HepG2 (cell line): Measurements from ENCODE around the gene HSF4. TPM values are rescaled to one million over a fixed set of nuclear protein-coding genes. Genes with fewer than 3 reads are reported as not detected.

ENCODE experiments used
- AGO2 ChIP-seq: fragments of 200-400 bp; formaldehyde crosslinking; optimal IDR thresholded peaks from 2 replicates; pipeline ENCODE3; 2017; ENCODE audit warnings: mild to moderate bottlenecking, low read depth, low read length, moderate library complexity
- CREB3 ChIP-seq: sonication (generic); formaldehyde crosslinking; IDR thresholded peaks from 2 replicates; pipeline ENCODE4 v1.5.0; 2020; ENCODE audit warnings: missing genetic modification reagents
- DDIT3 ChIP-seq: sonication (generic); formaldehyde crosslinking; IDR thresholded peaks from 2 replicates; pipeline ENCODE4 v1.4.0; 2020; ENCODE audit warnings: mild to moderate bottlenecking, missing genetic modification reagents
- HDAC6 ChIP-seq: fragments of 200-600 bp; sonication (generic); IDR thresholded peaks from 2 replicates; pipeline ENCODE4 v1.7.0; 2017; ENCODE audit warnings: mild to moderate bottlenecking, antibody characterized with exemption, low read length, low read depth
- KIAA2018 ChIP-seq: sonication (generic); formaldehyde crosslinking; IDR thresholded peaks from 2 replicates; pipeline ENCODE4 v1.5.0; 2020; ENCODE audit warnings: mild to moderate bottlenecking, missing genetic modification reagents, borderline replicate concordance
- PBX2 ChIP-seq: IDR thresholded peaks from 2 replicates; pipeline ENCODE4 v1.6.1; 2016; ENCODE audit warnings: control low read depth
- SAP130 ChIP-seq: IDR thresholded peaks from 2 replicates; pipeline ENCODE4 v1.6.1; 2016; ENCODE audit warnings: low read depth
- STAG1 ChIP-seq: sonication (generic); formaldehyde crosslinking; IDR thresholded peaks from 2 replicates; pipeline ENCODE4 v1.4.0; 2020; ENCODE audit warnings: missing genetic modification reagents
- SUZ12 ChIP-seq: fragments of 150-350 bp; IDR thresholded peaks from 2 replicates; pipeline ENCODE4 v1.6.1; 2014; ENCODE audit warnings: low read depth, low read length
- ZBTB7B ChIP-seq: sonication (generic); formaldehyde crosslinking; IDR thresholded peaks from 2 replicates; pipeline ENCODE4 v1.4.0; 2020; ENCODE audit warnings: missing genetic modification reagents
- ZNF24 ChIP-seq: fragments of 450-650 bp; IDR thresholded peaks from 2 replicates; pipeline ENCODE4 v1.6.1; 2017; ENCODE audit warnings: antibody characterized with exemption, mild to moderate bottlenecking
- ZNF264 ChIP-seq: sonication (generic); formaldehyde crosslinking; IDR thresholded peaks from 2 replicates; pipeline ENCODE4 v1.4.0; 2020; ENCODE audit warnings: missing genetic modification reagents
- ZNF3 ChIP-seq: IDR thresholded peaks from 2 replicates; pipeline ENCODE4 v1.7.0; 2017; ENCODE audit warnings: inconsistent platforms
- ZNF512B ChIP-seq: sonication (generic); formaldehyde crosslinking; IDR thresholded peaks from 2 replicates; pipeline ENCODE4 v1.5.1; 2020; ENCODE audit warnings: missing genetic modification reagents, mild to moderate bottlenecking, borderline replicate concordance
- ZNF607 ChIP-seq: sonication (generic); formaldehyde crosslinking; IDR thresholded peaks from 2 replicates; pipeline ENCODE4 v1.5.1; 2020; ENCODE audit warnings: missing genetic modification reagents, mild to moderate bottlenecking, borderline replicate concordance
- ZNF619 ChIP-seq: sonication (generic); formaldehyde crosslinking; IDR thresholded peaks from 2 replicates; pipeline ENCODE4 v1.4.0; 2020; ENCODE audit warnings: mild to moderate bottlenecking, missing genetic modification reagents
- ZNF644 ChIP-seq: IDR thresholded peaks from 2 replicates; pipeline ENCODE4 v1.6.1; 2016; ENCODE audit warnings: low read depth
- polyA plus RNA-seq, 8 experiments: library from polyadenylated mRNA; depleted of rRNA in 3 of 8; stranded (reverse) in 7 of 8; unstranded in 1 of 8; fragments of >200 nt; fragmentation: Illumina TruSeq in 4 of 8; extraction: Trizol in 4 of 8; gene quantifications; 2 replicates each; pipeline versions ENCODE4 v1.2.1 to v1.2.3, GENCODE V29; 2011 to 2016; ENCODE audit warnings: low read depth in 4 of 8, missing spikeins in 1 of 8, mixed read lengths in 1 of 8; ENCODE audit not compliant: insufficient read depth in 1 of 8
- total RNA-seq, 5 experiments: library from RNA; depleted of rRNA; stranded (reverse); fragments of >200 nt; fragmentation: Illumina TruSeq; extraction: Trizol; gene quantifications; 2 replicates each; pipeline ENCODE4 v1.2.3, GENCODE V29; 2016; ENCODE audit warnings: low read depth in 1 of 5

The HSF4 gene
- total and polyA plus RNA-seq, 2 of the 13 experiments (the other 11 are each of a cell fraction or from before 2014, with no cell fraction given) = 3.5 to 16.9 TPM

- no peak for TF ChIP-seq ZNF512B
- TF ChIP-seq ZNF3 = no peak
- no peak for TF ChIP-seq ZNF644 (CRISPR knock-in tag)
- TF ChIP-seq AGO2 = no peak
- no peak for TF ChIP-seq DDIT3 (CRISPR knock-in tag)
- no peak for TF ChIP-seq ZNF24
- 0 out of 2 replicates have a peak, but pooled peaks have one; percentile 35 for TF ChIP-seq ZBTB7B (CRISPR knock-in tag)
- TF ChIP-seq ZNF607 = 0 out of 2 replicates have a peak, but pooled peaks have one; percentile 5
- no peak for TF ChIP-seq HDAC6
- no peak for TF ChIP-seq SUZ12
- TF ChIP-seq STAG1 (CRISPR knock-in tag) = no peak
- TF ChIP-seq ZNF619 (CRISPR knock-in tag) = no peak
- no peak for TF ChIP-seq CREB3 (CRISPR knock-in tag)
- TF ChIP-seq PBX2 (CRISPR knock-in tag) = no peak
- no peak for TF ChIP-seq ZNF264 (CRISPR knock-in tag)
- peak; percentile 3; the same call in 1 of the 2 replicates for TF ChIP-seq SAP130
- no peak for TF ChIP-seq KIAA2018 (CRISPR knock-in tag)
Observed at GRCh38 chr16:67156143-67156844, 8.3 kb upstream of the HSF4 start (continued).
